Right kidney (tissue), 1 donor: Measurements from ENCODE around the gene ZNF276.
"Not testable (repeated sequence)": the region's sequence is repeated elsewhere in the genome, so short reads cannot be mapped to it uniquely, and the experiment has no call there.

Experiments used
- DNase-seq: peaks from one replicate; pipeline ENCODE4 v3.0.0-alpha.2; 2016

Gene ZNF276

DNA sequence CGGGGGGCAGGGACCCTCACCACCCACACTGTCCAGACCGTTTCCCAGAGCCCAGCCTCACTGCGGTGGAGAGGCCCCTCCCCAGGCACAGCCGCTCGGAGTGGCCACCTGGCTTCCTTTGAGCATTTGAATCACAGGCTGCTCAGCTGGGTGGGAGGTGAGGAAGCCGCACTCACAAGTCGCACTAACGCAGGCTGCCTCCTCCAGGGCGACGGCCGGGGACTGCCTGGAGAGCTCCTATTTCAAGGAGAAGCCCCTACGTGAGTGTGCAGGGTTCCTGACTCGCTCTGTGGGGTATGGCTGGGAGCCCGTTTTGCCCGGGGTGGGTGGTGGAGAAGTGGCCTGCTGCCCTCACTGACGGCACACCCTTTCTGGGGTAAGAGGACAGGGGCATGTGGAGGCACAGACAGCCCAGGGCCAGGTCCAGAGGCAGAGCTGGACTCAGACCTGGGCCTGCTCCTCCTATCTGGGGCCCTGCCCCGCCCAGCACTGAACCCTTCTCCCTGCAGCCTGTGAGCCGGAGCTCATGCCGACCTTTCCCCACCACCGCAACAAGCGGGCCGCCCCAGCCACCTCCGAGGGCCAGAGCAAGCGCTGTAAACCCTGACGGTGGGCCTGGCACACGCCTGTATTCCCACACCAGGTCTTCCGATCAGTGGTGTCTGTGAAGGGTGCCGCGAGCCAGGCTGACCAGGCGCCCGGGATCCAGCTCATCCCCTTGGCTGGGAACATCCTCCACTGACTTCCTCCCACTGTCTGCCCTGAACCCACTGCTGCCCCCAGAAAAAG, 26.1 kb upstream of the ZNF276 start:
- DNase-seq: no peak

DNA sequence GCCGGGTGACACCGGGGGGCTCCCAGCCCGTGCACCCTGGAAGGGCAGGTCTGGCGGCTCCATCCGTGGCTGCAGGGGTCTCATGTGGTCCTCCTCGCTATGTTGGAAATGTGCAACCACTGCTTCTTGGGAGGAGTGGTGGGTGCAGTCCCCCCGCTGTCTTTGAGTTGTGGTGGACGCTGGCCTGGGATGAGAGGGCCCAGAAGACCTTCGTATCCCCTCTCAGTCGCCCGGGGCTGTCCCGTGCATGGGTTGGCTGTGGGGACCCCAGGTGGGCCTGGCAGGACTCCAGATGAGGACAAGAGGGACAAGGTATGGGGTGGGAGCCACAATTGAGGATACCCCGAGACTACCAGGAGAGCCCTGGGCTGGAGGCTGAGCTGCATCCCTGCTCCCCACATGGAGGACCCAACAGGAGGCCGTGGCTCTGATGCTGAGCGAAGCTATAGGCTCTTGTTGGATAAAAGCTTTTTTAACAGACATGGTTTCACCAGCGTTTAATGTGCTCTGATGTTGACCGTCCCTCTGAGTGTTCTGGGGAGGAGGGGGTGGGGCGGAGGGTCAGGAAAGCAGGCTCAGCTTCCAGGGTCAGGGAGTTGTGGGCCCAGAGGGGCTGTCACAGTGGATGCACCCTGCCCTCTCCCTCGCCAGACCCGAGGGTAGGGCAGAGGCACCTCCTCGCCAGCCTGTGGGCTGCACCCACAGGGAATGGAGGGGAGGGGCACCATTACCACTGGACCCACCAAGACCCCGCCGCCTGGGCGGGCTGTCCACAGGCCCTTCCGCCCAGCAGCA, 25.3 kb upstream of the ZNF276 start:
- no peak for DNase-seq

DNA sequence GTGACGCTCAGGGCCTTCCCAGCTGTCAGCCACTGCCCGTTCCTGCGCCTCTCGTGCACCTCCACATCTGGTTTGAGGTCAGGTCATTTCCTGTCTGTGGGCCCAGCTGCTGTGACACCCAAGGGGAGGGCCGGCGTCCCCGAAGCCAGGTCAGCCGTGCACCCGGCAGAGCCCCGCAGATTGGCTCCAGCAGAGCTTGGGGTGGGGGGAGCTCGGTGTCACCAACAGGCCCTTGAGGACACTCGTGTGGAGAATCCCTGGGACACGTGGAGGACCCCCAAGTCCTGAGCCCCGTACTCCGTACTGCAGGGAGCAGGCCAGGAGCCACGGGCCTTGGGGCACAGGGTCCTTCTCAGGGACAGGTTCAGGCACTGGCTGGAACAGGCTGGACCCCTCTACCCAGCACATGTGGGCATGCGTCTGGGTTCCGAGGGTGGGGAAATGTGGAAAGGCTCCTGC, 24.6 kb upstream of the ZNF276 start:
- DNase-seq: no peak

DNA sequence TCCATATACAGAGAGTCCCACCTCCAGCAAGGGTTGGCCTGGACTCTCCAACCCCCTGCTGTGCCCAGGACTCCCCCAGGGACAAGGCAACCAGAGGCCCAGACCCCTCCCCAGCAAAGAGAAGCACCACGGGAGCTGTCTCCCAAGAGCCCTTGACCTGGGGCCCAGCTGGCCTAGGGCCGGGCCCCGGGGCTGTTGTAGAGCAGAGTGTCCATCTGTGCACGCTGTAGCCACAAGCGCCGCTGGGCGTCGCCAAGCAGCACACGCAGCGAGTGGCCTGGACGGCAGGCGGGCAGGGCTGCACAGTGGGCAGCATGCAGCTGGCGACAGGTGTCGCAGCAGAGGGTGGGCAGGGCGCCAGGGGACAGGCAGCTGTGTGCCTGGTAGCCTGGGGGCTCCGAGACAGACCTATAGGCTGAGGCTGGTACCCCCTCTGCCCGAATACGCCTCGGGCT, 24.1 kb upstream of the ZNF276 start:
- no peak for DNase-seq

DNA sequence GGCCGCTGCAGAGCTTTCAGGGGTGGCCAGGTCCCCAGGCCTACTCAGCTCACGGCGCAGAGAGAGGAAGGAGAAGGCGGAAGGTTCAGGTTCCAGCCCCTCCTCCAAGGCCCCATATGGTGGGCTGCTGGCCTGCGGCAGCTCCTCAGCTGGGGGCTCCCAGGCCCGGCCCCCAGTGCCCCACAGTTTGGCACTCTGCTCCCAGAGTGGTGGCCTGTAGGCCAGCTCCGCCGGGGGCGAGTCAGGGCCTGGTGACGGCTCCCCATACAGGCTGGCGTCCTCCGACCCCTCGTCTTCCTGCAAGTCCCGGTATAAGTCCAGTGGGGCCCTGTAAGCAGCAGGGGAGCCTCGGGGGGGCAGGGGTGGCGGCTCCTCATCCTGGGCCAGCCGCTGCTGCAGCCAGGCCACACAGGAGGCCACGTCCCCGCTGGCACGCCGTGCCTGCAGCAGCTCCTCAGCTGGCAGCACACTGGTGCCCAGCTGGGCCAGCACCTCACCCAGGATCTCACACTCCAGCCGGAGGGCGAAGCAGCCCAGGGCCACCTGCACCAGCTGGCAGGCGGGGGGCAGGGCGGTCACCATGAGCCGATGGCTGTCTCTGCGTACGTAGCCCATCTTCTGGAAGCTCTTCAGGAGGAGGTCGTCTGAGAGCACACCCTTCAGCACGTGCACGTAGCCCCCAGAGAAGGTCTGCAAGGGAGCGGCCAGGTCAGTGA, 23.6 kb upstream of the ZNF276 start:
- no peak for DNase-seq

DNA sequence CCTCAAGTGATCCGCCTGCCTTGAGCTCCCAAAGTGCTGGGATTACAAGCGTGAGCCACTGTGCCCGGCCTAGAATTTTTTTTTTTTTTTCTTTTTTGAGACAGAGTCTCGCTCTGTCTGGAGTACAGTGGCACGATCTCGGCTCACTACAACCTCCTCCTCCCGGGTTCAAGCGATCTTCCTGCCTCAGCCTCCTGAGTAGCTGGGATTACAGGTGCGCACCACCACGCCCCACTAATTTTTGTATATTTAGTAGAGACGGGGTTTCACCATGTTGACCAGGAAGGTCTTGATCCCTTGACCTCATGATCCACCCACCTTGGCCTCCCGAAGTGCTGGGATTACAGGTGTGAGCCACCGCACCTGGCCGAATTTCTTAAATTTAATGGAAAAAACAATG, 22.6 kb upstream of the ZNF276 start:
- not testable (repeated sequence) for DNase-seq

DNA sequence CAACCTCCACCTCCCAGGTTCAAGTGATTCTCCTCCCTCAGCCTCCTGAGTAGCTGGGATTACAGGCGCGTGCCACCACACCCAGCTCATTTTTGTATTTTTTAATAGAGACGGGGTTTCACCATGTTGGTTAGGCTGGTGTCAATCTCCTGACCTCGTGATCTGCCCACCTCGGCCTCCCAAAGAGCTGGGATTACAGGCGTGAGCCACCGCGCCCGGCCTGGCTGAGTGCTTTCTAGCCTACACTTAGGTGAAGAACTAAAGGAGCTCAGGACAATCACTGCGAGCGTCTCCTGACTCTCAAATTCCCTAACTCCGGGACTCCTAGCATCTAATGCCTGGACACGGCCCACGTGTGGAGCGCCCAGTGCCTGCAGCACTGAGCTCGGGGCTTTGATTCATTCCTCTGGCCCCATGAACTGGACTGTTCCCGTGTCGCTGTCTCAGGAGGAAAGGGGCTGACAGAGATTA, 21.7 kb upstream of the ZNF276 start:
- not testable (repeated sequence) for DNase-seq

DNA sequence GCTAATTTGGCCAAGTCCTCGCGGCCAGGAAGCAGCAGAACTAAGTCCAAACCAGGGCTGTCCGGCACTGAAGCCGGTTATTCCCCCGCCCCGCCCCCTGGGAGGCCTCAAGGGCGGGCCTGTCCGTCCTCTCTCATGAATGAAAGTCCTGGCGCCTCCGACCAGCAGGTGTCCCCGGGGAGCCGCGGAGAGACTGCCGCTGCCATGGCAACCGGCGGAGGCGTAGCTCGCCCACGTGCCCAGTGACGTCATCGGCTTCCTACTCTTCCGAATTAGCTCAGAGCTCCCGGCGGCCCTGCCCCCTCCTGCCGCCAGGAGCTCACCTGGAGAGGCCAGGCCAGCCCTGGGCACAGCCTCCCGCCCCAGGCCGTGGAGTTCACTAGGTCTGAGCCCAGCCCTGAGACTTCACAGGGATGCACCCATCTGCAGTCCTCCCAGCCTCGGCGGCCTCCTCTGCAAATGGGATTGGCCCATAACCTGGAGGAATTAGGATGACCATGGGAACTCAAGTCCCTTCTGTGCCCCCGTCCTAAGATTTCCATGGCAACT, 21.2 kb upstream of the ZNF276 start:
- DNase-seq: peak; percentile 91

DNA sequence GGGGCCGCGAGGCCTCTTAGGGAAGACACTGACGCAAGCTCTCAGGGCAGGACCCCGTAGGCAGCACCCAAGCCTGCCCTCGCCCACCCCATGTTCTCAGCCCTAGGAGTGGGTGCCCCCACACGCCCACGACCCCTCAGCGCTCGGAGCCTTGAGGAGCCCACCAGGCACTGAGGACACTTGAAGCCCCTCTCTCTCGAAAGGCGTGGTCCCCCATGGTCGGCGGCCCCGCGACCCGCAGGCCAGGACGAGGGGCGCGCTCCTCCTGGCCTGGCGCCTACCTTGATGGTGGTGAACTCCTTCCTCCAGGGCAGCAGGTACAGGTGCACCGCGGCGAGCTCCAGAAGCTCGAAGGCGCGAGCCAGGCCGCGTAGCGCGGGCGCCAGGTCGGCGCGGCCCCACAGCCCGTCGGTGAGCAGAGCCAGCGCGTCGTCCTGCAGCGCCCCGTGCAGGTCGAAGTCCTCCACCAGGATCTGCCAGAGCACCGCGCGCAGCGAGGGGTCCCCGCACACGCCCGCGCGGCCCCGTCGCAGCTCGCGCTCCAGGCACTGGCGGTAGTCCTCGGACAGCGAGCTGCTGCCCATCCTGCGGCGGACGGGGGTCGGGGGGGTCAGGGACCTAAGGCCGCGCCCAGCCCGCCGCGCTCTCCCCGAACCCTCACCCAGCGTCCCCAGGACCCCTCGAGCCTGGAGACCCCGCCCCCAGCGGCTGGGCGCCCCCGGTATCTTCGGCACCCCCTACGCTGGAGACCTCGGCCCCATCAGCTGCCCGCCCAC, 20.5 kb upstream of the ZNF276 start:
- DNase-seq: peak; percentile 82

DNA sequence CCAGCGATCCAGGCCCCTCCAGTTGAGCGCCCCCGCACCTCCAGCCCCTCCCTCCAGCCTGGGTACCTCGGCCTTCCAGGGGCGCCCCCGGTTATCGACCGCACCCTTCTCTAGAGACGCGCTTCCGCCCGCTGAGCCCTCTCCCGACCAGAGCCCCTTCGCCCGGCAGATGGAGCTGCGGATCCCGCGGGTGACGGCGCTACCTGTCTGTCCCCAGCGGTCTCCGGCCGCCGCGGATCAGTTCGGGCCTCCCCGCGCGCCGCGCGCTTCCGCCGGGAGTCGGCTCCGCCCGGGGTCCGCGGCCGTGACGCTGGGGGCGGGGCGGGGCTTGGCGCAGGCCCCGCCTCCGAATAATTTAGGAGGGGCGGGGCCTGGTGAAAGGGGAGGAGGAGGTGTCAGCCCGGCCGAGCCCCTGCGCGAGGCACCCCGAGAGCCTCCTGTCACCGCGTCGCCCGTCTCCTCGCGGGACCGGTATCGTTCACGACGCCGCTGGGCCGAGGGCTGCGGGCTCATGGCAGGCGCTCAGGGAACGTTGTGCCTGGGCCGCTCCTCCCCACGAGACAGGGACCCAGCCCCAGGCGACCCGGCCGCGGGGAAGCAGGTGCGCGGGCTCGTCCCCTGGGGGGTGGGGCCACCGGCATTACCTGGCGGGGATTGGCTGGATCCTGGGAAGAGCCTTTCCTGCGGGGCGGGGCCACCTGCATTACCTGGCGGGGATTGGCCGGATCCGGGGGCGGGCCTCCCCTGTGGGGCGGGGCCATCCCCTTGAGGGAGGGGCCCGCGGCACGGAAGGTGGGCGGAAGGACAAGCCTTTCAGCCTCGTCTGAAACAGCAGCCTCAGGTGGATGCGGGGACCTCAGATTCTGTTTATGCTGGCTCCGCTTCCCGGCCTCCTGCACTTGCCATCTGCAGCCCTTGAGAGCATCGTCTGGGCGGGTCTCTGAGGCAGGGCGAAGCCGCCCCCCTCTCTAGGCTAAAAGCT, 19.6 kb upstream of the ZNF276 start, which contains the start of gene SPATA2L:
TSS of gene SPATA2L (minus strand) at position 281 of the 982 bp plus-strand sequence. CDS start 473 bp downstream, outside the sequence.
- DNase-seq: peak; percentile 98

DNA sequence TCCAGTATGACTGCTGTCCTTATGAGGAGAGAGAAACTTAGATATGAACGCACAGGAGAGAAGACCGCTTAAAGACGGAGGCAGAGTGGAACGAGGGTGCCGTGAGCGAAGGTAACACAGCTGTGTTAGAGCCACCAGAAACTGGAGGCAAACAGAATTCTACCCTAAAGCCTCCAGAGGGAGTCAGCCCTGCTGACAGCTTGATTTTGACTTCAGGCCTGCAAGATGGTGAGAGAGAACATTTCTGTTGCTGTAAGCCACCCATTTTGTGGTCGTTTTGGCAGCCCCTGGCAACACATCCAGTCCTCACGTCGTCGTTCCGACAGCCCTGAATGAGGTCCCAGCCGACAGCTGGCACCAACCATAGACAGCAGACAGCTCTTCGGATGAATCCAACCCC, 17.1 kb upstream of the ZNF276 start:
- DNase-seq: no peak

DNA sequence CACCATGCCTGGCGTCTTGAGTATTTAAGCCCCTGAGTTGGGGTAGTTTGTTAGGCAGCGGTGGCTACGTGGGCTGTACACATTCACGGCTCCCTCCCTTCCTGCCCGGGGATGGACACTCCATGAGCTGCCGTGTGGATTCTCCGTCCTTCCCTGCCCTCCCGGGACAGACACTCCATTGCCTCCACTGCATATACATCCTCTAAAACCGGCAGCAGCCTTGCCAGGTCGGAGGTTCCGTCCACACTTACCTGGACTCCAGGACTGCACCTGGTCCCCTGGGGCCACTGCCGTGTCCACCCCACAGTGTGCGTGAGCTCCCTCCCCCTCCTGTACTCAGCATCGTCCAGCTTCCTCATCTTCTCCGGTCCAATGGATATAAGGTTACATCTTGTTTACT, 16.3 kb upstream of the ZNF276 start:
- DNase-seq: no peak

DNA sequence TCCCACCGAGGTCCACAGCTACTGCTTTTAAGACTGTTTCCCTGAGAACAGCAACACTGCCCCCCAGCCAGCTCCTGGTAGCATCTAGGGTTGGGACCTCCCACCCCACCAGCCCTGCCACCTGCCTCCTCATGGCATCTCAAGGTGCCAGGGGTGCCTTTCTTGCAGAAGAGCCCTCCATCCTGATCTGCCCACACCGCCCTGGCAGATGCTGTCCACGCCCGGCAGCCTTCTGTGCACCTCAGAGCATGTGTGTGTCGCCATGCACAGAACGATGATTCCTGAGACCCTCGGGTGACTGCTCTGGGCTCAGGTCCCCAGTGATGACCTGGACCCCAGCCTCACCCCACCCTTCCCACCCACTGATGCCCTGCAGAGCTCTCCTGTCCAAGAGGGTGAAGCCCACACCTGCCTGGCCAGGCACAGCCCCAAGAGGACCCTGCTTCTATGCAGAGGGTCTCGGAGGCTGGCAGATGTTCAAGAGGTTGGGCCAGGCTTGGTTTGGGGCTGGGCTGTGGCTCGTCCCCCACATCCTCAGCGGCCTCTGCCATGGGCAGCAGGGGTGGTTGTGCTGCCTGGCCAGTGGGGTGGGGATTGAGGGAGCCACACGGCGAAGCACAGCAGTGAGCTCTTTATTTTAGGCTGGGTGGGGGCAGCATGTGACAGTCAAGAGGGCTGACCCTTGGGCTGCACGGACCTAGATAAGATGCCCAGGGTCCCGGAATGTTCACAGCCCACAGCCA, 14.6 kb upstream of the ZNF276 start:
- DNase-seq: no peak

DNA sequence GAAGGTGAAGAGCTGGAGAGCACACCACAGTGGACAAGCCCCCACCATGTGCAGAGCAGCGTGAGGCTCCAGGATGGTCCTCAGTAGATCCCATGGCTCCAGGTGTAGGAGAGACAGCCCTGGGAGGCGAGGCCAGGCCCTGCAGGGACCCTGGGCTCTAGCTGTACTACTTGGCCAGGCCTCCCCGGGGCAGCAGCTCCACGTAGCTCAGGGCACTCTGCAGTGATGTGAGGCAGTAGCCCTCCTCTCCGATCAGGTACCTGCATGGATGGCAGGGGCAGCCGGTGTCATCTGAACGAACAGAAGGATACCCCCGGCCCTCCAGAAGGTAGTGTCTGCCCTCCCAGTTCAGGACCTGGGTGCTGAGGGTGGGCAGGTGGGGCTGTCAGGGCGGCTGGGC, 13.6 kb upstream of the ZNF276 start:
- no peak for DNase-seq

DNA sequence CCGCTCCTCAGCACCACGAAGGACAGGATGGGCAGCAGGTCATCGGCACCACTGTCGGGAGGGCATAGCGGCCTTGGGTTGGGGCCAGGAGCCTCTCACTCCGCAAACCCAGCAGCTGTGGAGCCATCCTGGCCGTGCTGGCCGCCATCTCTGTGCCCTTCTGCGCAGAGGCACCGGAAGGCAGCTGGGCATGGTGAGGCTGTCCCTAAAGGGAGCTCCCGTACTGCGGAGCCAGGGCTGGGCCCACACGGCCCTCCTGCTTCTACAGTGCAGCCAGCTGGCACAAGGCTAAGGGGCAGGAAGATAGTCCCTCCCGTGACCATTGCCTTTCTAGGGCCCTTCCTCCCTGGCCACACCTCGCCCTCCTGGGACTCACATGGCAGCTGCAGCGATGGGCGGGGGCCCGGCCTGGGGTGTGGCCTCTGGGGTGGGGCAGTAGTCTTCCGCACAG, 12.8 kb upstream of the ZNF276 start:
- no peak for DNase-seq

DNA sequence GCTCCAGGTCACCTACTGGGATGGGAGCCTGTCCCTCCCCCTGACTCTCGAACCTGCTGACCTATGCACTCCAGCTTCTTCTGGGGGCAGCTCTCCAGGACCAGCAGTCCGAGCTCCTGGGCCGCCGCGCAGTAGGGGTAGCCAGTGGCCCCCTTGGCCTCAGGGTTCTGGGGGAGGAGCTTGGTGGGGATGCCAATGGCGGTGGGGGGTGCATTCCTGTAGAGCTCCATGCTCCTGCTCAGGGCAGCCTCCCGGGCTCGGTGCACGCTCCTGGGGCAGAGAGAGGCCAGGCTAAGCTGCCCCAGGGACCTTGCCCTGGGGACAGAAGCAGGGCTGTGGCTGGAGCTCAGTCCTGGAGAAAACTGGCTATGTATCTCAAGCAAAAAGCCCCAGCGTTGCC, 12.2 kb upstream of the ZNF276 start:
- DNase-seq: no peak

DNA sequence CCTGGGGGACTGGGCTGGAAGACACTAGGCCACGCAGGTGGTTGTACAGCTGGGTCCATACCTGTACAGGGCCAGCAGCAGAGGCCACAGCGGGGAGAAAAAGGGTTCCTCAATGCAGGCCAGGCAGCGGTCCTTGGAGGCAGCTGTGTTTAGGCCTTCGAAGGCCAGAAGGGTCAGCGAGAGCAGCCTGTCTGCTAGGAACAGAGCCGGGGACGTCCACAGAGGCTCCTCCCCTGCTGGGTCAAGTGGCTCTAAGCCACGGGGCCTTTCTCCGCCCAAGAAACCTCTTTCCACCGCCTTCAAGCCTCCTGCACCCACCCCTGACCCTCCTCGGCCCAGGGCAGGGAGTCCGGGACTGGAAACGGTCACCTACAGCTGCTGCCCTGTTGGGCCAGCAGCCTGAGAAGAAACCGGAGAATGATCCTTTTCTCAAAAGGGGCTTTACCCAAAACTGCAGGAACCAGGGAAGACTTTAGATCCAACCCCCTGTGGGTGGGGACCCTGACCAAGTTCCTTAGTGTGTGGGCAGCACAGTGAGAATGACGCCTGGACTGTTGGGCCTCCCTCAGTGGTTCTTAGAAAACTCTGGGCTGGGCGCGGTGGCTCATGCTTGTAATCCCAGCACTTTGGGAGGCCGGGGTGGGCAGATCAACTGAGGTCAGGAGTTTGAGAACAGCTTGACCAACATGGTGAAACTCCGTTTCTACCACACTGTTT, 11.5 kb upstream of the ZNF276 start:
- DNase-seq: no peak

DNA sequence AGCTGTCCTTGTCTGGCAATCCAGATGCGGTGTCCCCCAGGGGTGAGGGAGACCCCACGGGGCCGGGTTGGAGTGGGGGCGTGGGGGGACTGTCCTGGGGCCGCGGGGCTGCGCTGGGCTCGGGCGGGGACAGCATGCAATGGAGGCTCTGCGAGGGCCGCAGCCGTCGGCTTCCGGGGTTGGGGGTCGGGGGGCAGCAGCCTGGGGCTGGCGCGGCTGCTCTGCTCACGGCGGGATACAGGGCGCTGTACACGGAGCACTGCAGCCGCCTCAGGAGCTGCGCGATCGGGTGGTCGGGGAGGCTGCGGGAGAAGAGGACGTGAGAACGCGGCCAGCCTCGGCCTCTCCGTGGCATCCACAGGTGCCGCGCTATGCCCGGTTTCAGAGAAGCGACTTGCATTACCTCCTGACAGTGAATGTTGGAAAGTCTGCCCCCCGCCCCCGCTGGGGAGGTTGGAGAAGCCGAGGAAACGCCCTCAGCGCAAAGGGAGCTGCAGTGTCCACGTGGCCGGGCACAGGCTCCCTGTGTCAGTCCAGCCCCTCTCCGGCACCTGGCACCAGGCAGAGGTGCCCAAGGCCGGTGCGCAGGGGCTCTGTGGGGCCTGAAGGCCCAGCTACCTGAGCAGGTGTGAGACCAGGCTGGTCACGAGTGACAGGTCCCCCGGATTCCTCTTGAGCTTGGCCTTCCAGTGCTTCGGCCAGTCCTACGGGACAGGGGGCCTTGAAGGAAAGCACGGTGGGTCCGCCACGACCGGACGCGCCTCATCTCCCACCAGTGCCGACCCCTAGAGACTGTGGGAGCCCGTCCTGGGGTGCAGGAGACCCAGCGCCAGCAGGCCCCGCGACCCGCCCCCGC, 10.4 kb upstream of the ZNF276 start:
- DNase-seq: peak; percentile 55
